ENCODE results near the gene SERPINA4. TPM values are rescaled to one million over a fixed set of nuclear protein-coding genes. Genes with fewer than 3 reads are reported as not detected.

Gene SERPINA4
- total and polyA plus RNA-seq, 4 donors: 0.18 TPM; not detected in 3

DNA sequence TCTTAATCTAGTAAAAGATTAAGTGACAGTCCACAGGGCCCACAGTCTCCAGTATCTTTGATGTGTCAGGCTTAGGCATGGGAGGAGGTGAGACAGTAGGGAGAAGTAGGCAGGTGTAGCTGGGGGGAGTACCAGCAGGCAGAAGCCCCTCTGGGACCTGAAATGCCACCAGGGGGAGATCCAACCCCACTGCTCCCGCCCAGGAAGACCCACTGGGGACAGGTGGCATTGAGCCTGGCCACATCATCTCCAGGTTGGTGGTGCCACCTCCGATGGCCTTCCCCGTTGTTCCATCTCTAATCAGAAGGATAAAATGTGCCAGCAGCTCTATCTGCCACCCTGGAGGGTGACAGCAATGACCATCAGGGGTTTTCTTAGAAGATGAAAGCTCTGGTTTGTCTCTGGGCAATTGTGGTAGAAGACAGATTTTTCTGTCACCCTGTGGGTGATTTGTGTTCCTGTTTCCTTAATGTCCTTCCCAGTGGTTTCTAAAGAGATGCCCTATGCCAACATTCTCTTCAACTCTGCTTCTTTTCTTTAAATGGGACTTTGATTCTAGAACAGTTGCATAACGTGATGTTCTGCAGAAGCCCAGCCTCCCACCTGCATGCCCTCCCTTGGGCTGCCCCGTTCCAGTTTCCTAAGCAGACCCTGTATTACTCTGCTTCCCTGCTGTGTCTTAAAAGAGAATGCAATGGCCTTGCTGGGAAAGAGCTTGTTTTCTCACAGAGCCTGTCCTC lies 39.7 kb upstream of the SERPINA4 start:
- no peaks in the 10 kb centered on the region for H3K4me1 ChIP-seq (ENCODE audit: control insufficient read depth in 5 of 5, insufficient read depth in 5 of 5, low read length in 5 of 5)
- H3K27ac ChIP-seq (ENCODE audit: low read depth in 1 of 2, low read length in 1 of 2): no peak overlapping the region
- WGBS, 2 donors: 55 to 62% methylated on average over 5 of the region's 5 CpGs
- no peaks in the 10 kb centered on the region for H3K36me3 ChIP-seq (ENCODE audit: control insufficient read depth in 4 of 4, insufficient read depth in 4 of 4, low read length in 4 of 4)
- DNase-seq: no peak
- peaks cover 0 to 7% (median 3%) of the 10 kb centered on the region in 3 donors for H3K27me3 ChIP-seq (ENCODE audit: control insufficient read depth in 3 of 3, insufficient read depth in 3 of 3, low read length in 2 of 3)
- H3K9ac ChIP-seq (ENCODE audit: insufficient read depth in 1 of 2, low read length in 2 of 2): no peak overlapping the region
- no peak for ATAC-seq (ENCODE audit: insufficient read depth, low FRiP score)
- H3K9me3 ChIP-seq (ENCODE audit: control insufficient read depth in 4 of 4, insufficient read depth in 3 of 4, low read length in 3 of 4): peaks cover 0 to 2% (median under 1%) of the 10 kb centered on the region in 4 donors
- TF ChIP-seq, protein P1, sequence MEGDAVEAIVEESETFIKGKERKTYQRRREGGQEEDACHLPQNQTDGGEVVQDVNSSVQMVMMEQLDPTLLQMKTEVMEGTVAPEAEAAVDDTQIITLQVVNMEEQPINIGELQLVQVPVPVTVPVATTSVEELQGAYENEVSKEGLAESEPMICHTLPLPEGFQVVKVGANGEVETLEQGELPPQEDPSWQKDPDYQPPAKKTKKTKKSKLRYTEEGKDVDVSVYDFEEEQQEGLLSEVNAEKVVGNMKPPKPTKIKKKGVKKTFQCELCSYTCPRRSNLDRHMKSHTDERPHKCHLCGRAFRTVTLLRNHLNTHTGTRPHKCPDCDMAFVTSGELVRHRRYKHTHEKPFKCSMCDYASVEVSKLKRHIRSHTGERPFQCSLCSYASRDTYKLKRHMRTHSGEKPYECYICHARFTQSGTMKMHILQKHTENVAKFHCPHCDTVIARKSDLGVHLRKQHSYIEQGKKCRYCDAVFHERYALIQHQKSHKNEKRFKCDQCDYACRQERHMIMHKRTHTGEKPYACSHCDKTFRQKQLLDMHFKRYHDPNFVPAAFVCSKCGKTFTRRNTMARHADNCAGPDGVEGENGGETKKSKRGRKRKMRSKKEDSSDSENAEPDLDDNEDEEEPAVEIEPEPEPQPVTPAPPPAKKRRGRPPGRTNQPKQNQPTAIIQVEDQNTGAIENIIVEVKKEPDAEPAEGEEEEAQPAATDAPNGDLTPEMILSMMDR (IDR thresholded peaks at IDR 0.05; ENCODE audit: control extremely low read depth, extremely low read depth): no peak
- H3K4me3 ChIP-seq: no peak overlapping the region

DNA sequence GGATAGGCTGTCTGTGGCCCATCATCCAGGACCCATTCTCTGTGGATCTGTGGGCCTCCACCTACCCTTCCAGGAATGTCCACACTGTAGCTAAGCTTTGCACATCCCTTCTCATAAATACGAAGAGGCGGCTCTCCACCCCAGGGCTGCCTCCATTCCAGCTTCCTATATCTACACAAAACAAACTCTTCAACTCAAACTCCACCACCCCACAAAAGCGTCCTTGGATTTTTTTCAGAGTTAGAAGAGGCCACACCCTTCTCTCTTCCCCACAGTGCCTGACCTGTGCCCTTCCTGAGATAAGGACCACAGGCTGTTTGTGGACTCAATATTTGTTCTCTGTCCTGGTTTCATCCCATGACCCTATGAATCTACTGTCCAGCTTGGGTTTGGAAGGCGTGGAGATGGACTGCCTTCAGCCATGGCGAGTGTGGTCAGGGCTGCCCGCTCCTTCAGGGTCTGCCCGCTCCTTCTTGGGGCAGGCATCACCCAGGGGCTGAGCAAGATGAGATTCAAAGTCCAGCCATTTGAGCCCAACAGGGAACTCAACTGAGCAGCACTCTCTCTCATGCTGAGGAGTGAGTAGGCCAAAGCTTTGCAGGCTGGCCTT lies 39.0 kb upstream of the SERPINA4 start:
- WGBS, 2 donors: 79 to 90% methylated on average over 7 of the region's 7 CpGs
- TF ChIP-seq, protein P1 (IDR thresholded peaks at IDR 0.05; ENCODE audit: control extremely low read depth, extremely low read depth): no peak
- ATAC-seq (ENCODE audit: insufficient read depth, low FRiP score): no peak

DNA sequence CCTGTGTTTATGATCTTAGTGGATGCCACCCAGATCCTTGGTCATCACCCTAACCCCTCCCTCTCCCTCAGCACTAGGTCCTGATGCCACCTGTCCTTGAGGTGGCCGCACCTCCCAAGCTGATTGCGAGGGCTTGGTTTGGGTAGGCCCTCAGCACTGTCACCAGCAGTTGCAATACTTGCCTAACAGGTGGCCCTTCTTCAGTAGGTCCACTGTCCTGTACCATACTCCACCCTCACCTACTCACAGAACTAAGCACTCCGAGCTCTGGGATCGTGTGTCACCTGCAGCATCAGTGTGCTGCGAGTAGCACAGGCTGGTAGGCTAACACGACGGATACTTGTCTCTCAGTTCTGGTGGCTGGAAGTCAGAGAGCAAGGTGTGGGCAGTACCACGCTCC lies 38.0 kb upstream of the SERPINA4 start:
- 86 to 92% methylated on average over 8 of the region's 8 CpGs for WGBS, 2 donors
- DNase-seq: no peak
- H3K27me3 ChIP-seq (ENCODE audit: control insufficient read depth in 3 of 3, insufficient read depth in 3 of 3, low read length in 2 of 3): peaks cover 0 to 7% (median 0%) of the 10 kb centered on the region in 3 donors
- H3K9me3 ChIP-seq (ENCODE audit: control insufficient read depth in 4 of 4, insufficient read depth in 3 of 4, low read length in 3 of 4): peaks cover 0 to 2% (median under 1%) of the 10 kb centered on the region in 4 donors
- TF ChIP-seq, protein P1 (IDR thresholded peaks at IDR 0.05; ENCODE audit: control extremely low read depth, extremely low read depth): no peak
- no peak overlapping the region for H3K4me3 ChIP-seq
- no peak overlapping the region for H3K9ac ChIP-seq (ENCODE audit: insufficient read depth in 1 of 2, low read length in 2 of 2)
- H3K4me1 ChIP-seq (ENCODE audit: control insufficient read depth in 5 of 5, insufficient read depth in 5 of 5, low read length in 5 of 5): no peaks in the 10 kb centered on the region
- H3K36me3 ChIP-seq (ENCODE audit: control insufficient read depth in 4 of 4, insufficient read depth in 4 of 4, low read length in 4 of 4): no peaks in the 10 kb centered on the region
- ATAC-seq (ENCODE audit: insufficient read depth, low FRiP score): no peak
- no peak overlapping the region for H3K27ac ChIP-seq (ENCODE audit: low read depth in 1 of 2, low read length in 1 of 2)

More for the DNA sequence above, 39.0 kb upstream of the SERPINA4 start:
- no peak overlapping the region for H3K27ac ChIP-seq (ENCODE audit: low read depth in 1 of 2, low read length in 1 of 2)
- DNase-seq: no peak
- H3K4me1 ChIP-seq (ENCODE audit: control insufficient read depth in 5 of 5, insufficient read depth in 5 of 5, low read length in 5 of 5): no peaks in the 10 kb centered on the region
- peaks cover 0 to 7% (median 0%) of the 10 kb centered on the region in 3 donors for H3K27me3 ChIP-seq (ENCODE audit: control insufficient read depth in 3 of 3, insufficient read depth in 3 of 3, low read length in 2 of 3)
- H3K36me3 ChIP-seq (ENCODE audit: control insufficient read depth in 4 of 4, insufficient read depth in 4 of 4, low read length in 4 of 4): no peaks in the 10 kb centered on the region
- peaks cover 0 to 2% (median under 1%) of the 10 kb centered on the region in 4 donors for H3K9me3 ChIP-seq (ENCODE audit: control insufficient read depth in 4 of 4, insufficient read depth in 3 of 4, low read length in 3 of 4)
- no peak overlapping the region for H3K4me3 ChIP-seq
- H3K9ac ChIP-seq (ENCODE audit: insufficient read depth in 1 of 2, low read length in 2 of 2): no peak overlapping the region

All from lung (tissue), 12 donors.